Measurements from ENCODE around the gene ZC3H18.

Gene ZC3H18

DNA sequence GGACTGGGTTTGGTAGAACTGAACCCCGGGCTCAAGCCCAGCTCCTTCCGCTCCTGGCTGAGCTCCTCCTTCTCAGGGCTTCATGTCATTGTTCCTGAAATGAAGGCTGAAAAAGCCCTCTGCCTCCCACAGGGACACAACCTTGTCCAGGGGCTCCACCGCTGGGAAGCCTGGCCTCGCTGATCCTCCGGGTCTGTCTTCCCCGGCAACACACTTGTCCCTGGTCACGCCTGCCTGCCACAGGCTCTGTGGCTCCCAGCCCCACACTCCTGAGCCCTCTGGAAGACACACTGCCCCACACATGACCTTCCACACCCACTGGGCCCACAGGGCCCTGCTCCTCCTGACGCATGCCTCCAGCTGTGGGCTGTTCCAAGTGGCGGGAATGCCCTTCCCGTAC, 18.0 kb upstream of the ZC3H18 start:
- no peak for DNase-seq

DNA sequence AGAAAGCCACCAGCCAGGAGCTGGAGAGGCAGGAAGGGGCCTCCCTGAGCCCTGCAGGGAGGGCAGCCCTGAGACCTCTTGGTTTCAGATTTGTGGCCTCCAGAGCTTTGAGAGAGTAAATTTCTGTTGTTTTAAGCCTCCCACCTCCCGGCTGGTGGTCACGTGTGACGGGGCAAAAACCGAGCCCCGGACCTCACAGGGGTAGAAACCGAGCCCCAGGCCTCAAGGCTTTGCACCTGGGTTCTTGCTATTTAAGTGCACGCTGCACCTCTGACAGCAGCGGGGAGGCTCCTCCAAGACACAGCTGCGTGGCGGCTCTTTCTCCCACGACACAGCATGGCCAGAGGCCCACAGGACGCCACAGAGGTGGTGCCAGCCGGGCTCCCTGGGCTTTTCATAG, 17.4 kb upstream of the ZC3H18 start:
- no peak for DNase-seq

DNA sequence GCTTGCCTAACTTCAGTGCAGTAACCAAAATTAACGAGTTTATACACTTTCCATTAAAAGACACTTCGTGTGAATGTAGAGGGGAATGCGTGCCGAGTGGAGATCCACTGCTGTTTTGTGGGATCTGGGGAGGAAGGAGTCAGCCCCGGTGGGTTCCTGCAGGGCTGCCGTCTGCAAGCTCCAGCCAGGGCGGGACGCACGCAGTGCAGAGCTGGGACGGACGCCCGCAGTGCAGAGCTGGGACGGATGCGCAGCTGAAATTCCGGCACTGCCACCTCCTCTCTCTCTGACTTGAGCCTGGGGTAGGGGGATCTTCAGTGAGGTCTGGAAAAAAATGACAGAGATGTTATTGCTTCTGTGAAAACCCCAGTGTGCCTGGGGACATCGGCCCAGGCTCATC, 16.5 kb upstream of the ZC3H18 start:
- no peak for DNase-seq

DNA sequence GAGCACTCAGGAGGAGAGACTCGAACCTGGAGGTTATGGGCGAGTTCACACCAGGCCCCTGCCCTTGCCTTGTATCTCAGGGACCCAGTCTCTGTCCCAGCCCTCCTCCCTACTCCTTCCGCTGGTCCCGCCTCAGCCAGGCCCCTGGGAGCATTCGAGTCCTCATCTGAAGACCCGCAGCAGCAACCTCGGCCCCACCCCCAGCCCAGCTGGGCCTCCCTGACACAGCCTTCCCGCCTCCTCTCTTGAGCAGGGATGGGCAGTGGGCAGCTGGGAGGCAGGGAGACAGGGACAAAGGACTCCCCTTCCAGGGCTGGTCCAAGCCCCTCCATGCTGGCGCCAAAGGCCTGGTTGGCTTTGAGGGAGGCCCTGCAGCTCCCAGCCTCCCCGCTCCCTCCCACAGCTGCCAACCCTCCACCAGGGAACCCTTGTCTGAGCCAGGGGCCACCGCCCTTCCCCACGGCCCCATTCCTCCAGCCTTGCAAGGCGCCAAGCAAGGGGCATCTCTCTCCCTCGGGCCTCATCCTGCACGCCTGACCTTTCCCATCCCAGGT, 15.4 kb upstream of the ZC3H18 start:
- DNase-seq = no peak

DNA sequence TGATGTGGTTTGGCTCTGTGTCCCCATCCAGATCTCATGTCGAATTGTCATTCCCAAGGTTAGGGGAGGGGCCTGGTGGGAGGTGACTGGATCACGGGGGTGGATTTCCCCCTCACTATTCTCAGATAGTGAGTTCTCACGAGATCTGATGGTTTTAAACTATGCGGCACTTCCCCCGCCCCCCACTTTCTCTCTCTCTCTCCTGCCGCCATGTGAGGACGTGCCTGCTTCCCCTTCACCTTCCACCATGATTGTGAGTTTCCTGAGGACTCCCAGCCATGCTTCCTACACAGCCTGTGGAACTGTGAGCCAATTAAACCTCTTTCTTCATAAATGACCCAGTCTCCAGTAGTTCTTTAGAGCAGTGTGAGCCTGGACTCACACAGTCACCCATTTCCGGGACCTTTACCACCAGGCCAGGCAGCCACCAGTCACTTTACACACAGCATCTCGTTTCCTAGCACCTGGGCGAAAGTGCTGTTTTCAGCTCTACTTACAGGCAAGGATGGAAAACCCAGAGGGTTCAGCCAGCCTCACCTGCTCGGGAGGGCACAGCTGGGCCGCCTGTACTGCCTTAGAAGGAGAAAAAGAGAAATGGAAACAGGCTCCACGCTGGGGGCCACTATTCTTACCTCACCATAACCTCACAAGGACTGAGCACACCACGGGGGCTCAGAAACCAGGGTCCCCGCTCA, 13.8 kb upstream of the ZC3H18 start:
- DNase-seq = no peak

DNA sequence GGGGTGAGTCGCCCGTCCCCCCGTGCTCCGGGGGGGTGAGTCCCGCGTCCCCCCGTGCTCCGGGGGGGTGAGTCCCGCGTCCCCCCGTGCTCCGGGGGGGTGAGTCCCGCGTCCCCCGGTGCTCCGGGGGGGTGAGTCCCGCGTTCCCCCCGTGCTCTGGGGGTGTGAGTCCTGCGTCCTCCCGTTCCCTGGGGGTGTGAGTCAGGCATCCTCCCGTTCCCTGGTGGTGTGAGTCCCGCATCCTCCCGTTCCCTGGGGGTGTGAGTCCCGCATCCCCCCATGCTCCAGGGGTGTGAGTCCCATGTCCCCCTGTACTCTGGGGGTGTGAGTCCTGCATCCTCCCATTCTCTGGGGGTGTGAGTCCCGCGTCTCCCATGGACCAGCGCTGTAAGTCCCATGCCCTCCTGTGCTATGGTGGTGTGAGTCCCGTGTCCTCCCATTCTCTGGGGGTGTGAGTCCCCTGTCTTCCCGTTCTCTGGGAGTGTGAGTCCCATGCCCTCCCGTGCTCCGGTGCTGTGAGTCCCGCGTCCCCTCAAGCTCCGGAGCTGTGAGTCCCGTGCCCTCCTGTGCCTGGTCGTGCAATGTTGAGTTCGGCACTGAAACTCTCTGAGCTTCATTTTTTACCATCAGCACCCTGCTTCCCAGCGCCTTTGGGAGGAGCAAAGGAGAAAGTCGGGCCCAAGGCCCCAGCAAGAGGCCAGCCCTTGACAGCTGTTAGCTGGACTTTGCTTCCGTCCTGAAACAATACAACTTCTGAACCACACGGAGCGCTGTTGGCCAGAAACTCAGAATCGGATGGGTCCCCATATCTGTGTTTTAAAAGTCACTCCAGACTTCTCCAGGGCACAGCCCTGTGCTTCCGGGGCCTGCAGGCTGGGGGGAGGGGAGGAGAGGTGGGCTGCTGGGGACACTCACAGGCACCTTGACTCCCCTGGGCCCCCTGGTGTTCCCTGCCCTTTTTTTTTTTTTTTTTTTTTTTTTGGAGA, 11.5 kb upstream of the ZC3H18 start:
- DNase-seq = no peak

DNA sequence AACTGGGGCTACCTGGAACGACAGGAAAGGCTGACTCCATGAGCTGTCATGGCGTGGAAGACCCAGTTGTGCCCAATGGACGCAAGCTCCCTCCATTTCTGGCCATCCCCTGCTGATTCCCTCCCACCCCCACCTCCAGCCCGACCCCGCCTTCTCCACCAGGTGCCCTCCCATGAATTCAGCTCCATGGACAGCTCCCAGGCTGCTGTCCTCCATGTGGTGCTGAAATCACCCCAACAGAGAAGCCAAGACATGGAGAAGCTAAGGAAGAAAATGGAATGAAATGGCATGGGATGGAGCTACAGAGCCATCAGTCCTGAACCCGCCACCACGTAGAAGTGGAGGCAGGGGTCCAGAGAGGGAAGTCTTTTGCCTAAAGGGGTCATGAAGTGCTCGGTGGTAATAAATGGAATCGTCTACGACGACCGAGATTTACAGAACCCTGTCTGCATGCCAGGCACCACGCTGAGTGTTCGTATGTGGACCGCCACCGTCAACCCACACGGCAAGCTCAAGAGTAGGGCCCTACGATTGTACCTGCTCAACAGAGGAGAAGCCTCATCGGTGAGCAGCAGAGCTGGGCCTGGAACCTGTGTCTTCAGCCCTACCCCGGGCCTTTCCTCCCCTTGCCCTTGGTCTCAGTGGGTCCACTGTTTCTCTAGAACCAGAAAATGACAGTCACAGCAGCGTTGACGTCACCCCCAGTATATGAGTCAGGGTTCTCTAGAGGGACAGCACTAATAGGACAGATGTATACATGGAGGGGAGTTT, 9.3 kb upstream of the ZC3H18 start:
- no peak for DNase-seq

DNA sequence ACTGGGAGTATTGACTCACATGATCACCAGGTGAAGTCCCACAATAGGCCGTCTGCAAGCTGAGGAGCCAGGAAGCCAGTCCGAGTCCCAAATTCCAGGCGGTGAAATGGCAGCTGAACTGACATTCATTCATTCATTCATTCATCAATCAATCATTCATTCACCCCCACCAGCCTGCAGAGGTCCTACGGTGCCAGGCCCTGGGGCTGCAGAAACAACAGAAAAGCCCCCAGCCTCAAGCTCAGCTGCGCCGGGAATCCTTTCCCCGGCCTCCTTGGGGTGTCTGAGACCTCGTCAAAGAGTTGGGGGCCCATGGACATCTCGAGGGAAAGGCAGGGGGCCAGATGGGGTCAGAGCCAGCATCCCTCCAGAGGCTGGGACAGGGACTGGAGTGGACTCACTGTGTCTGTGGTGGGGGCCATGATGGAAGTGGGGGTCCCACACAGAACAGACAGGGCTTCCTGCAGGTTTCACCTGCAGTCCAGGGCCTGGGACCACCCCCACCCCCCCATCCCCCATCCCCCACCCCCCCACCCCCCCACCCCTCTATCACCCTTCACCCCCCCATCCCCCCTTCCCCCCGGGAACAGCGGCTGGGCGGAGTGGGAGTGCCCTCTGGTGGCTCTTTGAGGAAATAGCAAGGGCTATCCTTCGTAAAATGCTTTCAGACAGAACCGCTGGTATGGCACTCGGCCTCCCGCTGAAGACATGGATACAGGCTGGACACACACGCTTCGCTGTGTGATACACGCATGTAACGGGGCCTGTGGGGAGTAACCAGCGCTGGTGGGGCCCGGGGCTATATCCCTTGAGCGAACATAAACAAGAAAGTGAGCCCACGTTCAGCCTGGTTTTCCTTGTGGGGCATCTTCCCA, 8.5 kb upstream of the ZC3H18 start:
- peak; percentile 36 for DNase-seq

DNA sequence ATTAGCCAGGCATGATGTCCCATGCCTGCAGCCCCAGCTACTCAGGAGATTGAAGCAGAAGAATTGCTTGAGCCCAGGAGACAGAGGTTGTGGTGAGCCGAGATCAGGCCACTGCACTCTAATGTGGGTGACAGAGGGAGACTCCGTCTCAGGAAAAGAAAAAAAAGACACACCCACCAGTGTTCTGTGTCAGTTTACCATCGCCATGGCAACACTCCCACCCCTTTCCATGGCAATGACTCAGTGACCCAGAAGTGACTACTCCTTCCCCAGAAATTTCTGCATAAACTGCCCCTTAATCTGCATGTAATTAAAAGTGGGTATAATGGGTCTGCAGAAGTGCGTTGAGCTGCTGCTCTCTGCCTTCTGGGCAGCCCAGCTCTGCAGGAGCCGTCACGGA, 4.0 kb upstream of the ZC3H18 start:
- DNase-seq = no peak

DNA sequence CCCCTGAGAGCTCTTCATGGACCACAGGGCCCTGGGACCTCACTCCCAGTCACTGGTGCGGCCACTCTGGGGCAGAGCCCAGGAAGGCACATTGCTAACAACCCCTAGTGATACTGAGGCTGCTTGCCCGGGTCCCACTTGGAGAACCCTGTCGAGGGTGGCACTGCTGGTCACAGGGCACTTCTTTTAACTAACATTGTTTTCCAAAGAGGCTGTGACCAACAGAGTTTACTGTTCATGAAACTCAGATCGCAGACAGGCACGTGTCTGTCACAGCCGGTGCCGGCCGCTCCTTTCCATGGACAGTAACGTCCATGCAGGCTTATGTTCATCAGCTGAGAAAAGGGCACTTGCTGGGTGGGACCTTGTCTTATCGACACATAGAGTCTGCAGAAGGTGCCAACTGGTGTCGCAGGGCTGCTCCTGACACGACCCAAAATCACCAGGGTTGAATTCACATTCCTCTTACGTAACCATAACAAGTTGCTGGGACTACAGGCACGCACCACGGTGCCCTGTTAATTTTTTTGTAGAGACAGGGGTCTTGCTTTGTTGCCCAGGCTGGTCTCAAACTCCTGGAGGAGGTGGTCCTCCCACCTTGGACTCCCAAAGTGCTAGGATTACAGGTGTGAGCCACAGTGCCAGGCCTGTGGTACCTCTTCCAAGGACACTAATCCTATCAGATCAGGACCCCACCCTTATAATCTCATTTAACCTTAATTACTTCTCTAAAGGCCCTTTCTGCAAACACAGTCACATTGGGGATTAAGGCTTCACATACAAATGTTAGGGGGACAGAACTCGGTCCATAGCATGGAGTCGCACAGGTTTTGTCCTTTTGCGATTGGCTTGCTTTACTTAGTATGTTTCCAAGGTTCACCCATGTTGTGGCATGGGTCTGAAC, 1.2 kb upstream of the ZC3H18 start:
- no peak for DNase-seq

DNA sequence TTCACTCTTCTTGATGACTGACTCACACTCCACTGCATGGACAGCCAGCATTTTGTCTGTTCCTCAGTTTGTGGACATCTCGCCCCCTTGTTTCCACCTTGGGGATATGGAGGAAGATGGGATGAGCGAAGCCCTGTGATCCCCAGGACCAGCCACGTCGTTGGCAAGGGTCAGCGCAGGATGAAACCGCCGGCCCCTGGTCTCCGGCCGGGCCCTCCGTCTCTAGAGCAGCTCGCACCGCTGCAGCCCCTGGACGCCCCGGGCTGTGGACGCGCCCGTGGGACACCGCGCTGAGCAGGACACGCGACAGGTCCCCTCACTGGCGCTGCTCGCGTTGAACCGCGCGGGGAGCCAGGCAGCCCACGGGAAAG, 604 bp upstream of the ZC3H18 start:
- DNase-seq = no peak

DNA sequence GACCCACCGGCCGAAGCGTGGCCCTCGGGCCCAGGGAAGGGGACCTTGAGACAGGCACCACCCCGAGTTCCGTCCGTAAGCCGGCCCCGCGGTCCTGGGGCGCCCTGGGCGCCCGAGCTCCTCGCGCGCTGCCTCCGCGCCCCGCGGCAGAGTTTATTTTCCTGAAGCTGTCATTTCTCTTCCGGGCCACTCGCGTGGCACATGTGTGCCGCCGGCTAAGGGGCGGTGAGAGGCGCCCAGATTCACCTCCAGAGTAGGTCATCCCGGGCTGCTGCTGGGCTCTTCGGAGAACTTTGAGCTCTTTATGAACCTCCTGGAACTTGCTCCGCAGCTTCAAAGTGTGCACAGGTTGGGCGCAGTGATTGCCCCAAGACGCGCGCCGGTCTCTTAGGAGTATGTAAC, 489 bp downstream of the ZC3H18 start:
- DNase-seq = peak; percentile 29

DNA sequence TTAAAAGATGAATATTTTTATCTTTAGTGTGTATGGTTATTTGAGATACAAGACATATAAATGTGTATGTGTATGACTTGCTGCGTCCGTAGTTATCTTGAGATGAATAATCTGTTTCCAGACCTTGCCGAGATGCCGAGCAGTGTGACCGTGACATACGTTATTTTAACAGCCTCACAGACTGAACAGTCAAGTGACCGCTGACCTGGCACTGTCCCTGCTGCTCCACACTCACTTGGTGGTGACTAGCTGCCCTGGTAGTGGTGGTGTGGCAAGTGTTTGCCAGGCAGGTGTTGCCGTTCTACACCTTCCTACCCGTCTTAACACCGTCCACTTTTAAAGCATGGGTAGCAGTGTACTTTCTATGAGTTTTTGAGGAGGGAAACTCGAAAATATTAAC, 5.0 kb downstream of the ZC3H18 start:
- DNase-seq = no peak

DNA sequence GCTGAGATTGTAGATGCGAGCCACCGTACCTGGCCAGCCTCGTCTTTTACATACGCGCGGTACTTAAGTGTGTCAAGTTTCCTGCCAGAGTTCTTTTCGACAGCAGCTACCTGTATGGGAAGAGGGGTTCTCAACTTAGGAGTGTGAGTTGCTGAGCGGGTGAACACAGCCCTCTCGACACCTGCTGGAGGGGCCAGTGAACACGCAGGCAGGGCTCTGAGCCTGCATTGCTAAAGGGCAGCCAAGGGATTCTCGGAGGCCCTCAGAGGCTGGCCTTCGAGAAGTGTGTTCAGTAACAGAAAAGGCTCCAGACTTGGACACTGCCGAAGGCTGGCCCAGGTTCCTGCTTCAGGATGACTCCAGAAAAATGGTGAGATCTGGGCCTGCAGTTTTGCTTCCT, 6.1 kb downstream of the ZC3H18 start:
- DNase-seq = no peak

DNA sequence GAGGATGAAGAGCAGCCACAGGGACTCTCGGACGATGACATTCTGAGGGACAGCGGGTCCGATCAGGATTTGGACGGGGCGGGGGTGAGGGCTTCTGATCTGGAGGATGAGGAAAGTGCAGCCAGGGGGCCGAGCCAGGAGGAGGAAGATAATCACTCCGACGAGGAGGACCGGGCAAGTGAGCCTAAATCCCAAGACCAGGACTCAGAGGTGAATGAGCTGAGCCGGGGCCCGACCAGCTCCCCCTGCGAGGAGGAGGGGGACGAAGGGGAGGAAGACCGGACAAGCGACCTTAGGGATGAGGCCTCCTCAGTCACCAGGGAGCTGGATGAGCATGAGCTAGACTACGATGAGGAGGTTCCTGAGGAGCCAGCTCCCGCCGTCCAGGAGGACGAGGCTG, 7.0 kb downstream of the ZC3H18 start:
- no peak for DNase-seq

DNA sequence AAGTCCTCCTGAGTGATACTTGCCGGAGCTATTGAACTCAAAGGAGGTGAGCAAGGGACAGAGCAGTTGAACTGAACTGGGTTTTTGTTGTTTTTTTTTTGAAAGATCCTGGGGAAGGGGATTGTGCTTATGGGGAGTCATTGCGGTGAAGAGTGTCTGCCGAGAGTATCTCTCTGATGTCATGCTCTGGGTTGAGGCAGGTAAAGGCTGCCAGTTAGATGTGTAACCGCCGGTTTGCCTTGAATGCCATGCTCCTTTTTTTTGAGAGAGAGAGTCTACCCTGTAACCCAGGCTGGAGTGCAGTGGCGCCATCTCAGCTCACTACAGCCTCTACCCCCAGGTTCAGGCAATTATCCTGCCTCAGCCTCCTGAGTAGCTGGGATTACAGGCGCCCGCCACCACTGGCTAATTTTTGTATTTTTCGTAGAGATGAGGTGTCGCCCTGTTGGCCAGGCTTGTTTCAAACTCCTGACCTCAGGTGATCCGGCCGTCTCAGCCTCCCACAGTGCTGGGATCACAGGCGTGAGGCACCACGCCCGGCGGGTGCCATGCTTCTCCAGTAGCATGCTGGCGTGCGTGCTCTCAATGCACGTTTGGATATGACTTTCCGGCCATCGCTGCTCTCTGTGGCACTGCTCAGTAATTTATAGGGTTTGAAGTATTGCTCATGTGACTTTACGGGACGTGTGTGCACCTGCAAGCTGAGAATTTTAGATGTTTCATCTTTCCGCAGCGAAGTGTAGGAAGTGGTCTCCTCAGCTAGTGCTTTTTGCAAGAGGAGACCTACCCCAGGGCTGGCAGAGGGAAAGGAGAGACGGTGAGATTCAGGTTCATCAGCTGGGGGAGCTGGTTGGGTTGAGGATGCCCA, 8.5 kb downstream of the ZC3H18 start:
- DNase-seq = no peak

DNA sequence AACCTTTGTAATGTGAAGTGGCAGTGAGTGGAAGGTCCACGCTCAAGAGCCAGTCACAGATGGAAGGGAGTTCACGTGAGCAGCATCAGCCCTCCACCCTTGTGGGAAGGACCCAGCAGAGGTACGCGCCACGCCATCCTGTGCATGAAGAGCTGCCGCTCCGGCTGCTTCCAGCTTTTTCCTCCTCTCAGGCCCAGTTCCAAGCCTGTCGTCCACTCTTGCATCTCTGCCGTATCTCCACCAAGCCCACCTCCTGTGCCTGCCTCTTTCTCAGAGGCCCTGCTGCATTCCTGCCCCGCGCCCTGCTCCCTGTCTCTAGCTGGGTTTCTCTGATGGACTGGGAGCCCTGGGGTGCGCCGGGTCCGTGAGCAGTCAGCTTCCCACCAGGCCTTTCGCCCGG, 10.2 kb downstream of the ZC3H18 start:
- no peak for DNase-seq

DNA sequence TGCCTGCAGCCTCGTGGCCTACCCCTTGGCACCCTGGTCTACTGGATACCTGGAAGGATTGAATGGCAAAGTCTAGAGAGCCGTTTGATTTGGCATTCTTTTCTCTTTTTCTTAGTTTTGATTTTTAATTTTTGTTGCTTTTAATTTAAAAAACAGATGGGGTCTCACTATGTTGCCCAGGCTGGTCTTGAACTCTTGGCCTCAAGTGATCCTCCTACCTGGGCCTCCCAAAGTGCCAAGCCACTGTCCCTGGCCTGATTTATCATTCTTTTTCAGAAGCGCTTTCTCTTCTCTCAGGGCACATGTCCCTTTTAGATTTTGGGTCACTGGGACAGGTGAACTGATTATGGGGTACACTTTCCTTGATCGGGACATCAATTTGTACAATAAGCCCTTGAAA, 10.8 kb downstream of the ZC3H18 start:
- no peak for DNase-seq

DNA sequence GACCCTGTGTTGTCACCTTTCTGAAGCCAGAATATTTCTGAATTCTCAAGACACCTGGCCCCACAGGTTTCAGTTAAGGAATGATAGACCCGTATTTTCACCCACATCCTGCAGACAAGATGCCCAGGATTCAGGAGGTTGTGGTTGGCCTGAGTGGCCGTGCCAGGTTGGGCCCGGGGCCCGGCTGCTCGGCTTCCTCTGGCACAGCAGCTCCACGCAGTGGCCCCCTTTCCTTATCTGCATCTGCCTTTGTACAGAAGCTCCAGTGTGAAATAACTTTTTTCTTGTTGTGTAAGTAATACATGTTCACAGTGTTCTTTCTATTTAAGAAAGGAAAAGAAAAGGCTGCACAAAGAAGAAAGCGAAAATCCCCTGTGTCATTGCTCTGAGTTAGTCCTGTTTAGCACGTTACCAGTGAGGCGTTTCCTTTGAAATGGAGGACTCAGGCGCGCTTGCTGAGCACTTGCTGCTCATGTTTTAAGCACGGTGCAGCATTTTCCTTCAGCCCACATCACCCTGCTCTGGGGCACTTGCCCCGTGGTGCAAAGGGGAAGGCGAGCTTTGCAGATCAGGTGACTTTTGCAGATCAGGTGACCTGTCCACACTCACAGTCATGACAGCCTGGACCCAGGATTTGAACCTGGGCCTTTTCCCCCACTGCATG, 12.8 kb downstream of the ZC3H18 start:
- DNase-seq = no peak
